ENCODE results near the gene GPR39.

GPR39 gene

DNA sequence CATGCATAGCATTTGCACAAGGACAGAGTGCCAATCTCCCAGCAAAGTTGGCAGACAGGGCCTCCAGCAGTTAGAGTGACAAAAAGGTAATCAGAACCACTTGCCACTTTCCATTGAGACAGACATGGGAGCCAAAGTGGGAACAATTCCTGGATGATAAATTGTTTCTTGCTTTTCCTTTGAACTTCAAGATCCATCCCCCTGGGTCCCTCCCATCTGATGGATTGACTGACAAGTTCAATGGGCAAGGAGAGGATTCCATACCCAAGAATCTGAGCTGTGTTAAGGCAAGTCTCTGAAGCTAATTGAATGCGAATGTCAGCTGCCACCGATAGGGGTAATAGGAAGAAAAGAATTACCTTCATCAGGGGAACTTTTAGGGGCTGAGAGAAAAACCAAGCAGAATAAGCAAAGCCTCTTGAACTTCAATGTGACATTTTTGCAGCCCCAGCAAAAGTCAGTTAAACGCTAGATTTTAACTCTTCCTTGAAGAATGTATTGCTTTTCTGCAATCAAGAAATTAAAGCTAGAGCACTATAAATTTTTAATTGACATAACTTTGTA, 156.9 kb downstream of the GPR39 start:
- no peak for DNase-seq

DNA sequence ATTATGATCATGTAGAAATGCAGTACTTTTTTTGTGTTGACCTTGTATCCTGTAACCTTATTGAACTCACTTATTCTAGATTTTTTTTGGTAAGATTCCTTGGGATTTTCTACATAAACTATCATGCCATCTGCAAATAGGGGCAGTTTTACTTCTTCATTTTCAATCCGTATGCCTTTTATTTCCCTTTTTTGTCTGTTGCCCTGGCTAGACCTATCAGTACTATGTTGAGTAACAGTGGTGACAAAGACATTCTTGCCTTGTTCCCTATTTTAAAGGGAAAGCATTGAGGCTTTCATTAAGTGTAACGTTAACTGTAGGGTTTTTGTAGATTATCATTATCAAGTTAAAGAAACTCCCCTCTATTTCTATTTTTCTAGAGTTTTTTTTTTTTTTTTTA, 161.1 kb downstream of the GPR39 start:
- no peak for DNase-seq

DNA sequence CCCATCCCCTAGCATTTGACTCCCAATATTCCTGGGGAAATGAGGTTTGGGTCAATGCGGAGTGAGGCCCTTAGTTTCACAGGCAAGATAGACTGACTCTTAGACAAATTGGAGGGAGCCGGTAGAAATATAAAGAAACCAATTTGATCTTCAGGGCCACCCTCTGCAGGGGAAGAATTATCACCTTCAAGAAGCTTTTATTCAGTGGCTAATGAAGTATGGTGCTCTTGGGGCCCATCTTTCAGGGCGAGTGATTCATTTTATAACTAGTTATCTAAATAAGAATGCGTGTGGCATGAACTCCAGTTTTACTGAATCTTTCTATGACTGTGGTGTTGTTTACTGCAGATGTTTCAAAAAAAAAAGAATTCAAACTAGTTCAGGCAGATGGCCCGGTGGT, 165.0 kb downstream of the GPR39 start:
- no peak for DNase-seq

DNA sequence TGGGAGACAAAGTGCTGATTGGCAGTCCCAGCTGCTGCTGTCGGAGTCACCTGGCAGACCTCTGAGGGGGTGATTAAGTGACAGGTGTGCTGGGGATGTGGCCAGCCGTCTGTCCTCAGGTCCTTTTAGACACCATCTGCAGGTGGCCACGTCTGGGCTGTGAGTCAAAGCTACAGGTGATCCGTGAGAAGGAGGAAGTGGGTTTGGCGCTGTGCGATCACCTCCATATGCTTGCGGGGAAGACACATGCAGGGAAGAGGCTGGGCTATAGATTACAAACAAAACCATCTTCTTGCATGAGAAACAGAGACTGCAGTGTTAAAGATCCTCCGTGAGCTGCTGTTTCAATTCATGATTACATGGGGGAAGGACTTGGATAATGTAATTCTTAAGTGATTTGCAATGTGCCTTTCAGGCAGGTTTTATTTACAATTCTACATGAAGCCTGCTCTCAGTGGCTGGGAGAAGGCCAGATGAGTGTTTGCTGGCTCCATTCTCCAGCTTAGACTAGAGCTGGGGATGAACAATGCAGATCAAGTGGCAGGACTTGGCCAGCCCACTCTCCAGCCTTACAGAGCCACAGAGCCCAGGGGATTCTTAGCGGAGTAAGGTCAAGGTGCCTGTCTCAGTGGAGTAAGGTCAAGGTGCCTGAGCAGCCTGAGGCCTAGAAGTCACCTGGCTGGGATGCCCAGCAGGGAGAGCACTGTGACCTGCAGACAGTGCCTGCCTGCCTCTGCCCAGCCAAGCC, 165.6 kb downstream of the GPR39 start:
- DNase-seq, result peak; percentile 54

DNA sequence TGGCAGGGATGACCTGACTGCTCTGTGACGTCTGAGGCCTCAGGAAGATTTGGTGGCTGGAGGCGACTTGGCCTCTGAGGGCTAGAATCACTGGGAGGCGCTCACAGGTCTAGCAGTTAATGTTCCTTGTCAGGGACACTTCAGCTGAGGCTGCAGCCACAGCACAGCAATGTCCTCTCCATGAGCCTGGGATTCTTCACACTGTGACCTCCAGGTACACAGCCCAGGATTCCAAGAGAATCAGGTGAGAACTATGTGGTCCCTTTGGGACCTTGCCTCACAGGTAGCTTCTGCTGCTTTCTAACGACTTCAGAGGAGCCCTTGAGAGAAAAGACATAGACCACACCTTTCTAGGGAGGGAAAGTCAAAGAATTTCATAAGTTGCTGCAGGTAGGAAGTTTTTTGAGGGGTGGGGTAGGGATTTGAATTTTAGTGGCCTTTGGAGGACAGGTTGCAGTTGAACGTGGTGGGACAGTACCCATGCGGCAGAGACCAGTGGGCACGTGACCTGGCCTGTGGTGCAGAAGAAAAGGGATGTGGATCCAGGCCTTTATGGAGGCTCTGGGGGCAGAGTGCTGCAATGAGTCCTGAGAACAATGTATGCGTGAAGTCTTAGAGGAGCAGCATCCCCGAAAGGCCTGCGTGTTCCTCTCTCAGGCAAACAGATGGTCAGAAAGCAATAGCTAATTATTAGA, 167.2 kb downstream of the GPR39 start:
- no peak for DNase-seq

DNA sequence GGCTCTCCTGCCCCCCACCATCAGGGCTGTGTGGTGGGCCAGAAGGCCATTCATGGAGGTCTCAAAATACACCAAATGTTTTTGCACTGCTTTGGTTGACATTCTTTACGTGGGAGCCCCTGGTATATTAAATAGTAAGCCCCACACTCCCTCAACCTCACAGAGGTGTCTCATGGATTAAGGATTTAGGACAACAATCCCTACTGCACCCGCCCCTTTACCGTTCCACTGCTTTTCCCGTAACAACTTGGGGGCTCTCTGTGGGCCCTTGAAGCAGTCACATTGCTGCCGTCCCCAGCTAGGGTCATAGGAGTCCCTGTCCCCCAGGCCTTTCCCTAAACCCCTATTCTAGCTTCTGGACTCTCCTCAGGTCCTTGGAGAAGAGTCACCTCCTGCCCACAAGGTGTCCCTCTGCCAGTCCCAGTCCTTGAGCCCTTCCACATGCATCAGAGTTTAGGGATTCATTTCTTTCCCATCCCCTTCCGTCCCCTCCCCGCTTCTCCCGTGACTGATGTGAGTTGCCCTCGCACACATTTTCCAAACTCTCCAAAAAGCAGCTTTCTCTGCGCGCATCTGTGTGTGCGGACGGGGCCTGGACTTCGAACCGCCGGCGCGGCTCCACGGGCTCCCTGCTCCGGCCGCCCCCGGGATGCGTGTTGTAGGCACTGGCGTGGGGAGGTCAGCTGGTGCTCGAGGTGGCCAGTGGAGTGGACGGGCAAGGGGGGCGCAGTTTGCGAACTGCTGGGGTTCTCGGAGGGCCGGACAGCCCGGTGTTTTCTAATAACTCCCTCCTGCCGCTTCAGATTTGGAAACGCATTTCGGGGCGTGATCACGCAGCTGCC, 168.6 kb downstream of the GPR39 start:
- no peak for DNase-seq

DNA sequence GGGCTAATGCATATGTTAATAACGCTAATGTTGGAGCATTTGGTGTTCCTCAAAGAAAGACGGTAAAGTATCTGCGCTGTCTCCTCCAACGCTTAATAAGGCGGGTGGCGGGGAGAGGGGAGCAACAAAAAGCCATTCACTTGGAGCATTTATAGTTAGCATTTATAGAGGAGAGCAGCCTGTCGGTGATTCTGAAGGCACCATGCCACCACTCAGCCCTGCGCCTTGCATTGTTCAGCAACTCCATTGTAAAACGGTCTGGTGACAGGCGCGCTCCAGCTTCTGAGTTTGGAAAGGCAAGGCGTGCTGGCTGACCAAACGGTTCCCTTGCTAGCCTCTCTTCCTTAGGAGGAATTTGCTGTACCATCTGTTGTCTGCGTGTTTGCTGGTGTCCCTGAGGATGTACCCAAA, 169.5 kb downstream of the GPR39 start:
- no peak for DNase-seq

DNA sequence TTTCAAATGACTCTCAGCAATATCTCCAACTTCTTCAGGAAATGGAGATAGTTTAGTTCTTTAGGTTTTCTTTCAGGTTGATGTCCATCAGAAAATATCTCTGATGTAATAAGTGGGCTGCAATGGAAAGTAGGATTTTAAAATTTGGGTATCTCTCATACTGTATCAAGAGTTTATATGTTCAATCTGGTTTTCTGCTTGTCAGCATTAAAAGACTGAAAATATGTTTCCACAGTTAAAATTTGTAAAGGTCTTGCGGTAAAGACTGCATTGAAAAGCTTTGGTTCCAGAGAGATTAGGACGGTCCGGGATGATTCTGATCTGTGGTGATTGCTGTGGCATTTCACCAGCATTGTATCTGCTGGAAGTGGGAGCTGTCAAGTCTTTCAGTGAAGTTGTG, 170.2 kb downstream of the GPR39 start:
- no peak for DNase-seq

DNA sequence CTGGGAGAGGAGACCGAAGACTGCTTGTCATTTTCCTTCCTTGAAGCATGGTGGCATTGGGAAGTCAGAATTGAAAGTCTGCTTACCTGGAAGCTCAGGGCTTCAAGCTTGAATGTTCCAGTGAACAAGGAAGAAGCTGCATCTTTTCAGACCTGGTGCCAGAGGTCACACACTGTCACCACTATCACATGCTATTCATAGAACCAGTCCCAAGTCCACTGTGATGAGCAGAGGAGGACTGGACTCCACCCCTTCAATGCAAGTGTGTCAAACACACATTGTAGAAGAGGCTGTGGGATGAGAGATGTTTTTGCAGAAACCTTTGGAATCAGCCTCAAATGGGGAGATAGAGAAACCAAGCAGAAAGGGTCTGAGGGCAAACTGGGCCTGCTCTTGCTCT, 172.0 kb downstream of the GPR39 start:
- DNase-seq, result no peak

DNA sequence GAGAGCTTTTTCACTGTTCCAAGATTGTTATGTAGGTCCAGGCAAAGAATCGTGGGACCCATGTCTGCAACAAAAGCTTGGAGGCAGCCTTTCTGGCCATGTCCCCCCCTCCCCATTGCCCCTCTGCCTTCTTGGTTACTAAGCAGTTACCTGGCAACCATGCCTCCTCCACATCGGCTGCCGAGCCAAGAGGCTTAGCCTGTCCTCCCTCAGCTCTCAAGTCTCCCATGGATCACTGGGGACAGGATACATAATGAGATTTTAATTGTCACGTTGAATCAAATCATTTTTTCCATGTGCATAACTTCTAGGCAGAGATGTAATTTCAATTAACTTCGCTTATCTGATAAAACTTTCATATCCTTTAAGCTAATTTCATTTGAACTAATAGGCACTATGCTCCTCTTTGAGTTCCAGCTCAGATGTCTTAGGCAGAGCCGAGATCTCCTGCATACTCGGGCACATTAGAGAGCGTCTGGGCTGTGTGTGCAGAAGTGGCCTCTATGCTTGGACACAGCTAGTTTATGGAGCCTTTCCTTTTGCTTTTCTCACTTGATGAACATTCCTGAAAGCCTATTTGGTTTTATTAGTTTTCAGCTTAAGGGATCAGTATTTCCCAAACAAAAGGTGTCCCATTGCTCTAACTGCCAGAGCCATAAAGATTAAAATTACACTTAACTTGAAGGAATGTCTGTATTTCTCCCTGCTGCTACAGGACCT, 172.7 kb downstream of the GPR39 start:
- DNase-seq, result no peak

DNA sequence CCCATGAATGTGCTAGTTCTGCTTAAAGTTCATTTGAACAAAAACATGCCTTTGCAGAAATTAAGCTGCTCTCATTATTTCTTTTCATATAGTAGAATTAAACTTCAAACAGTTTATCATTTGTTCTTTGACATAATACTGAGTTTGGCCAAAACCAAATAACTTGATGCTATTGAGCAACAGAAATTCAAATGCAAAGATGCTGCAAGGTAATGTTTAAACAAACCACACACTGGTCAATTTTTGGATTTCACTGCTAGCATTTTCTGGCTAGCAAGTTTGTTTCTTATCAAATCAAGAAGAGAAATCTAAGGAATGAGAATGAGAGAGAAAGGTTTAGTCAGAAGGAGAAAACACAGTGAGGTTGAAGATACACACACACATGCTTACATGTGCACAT, 173.4 kb downstream of the GPR39 start:
- no peak for DNase-seq

DNA sequence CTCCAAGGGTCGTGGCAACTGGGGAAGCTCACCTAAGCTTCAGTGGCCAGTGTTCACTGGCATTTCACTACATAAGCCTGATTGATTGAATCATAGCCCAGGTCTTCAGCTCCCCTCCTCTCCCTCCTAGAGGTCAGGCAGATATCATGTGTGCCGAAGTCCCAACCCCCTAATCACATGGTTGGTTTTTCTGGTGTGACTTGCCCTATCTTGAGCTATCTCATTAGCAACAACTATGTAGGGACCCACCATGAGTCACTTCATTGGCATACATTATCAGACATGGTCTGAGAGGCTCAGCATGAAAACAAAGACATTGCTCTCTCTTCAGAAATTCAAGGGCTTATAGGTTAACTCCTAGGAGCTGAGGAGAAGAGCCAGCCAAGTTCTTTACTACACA, 176.6 kb downstream of the GPR39 start:
- no peak for DNase-seq

DNA sequence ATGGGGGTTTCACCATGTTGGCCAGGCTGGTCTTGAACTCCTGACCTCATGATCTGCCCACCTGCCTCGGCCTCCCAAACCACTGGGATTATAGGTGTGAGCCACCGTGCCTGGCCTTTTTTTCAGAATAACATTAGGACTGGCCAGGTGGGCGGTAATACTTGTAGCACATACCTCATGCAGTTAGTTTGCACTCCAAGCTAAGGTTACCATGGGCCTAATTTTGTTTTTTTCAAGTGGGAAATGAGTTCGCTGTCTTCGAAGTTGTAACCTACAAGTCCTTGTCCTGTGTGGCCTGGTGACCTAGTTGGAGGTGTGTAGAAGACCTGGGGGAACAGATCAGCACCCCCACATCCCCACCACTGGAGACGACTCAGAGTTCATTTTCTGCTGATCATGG, 178.6 kb downstream of the GPR39 start:
- DNase-seq, result no peak

DNA sequence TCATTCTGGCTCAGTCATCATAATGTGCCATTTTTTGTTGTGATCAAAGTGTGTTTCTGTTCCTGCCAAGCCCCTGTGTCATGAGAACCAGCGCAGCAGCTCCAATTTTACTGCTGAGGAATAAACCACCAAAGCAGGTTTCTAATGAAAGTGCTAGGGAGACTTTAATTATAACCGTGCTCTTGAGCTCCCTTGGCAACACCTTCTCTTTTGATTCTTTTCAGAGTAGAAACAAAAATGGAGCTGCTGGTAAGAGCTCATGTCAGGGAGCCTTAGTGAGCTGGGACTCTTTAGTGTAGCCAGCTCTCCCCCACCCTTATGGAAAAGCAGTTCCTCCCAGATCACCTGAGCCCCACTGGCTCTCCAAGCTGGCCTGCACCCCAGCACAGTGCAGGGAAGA, 179.1 kb downstream of the GPR39 start:
- no peak for DNase-seq

DNA sequence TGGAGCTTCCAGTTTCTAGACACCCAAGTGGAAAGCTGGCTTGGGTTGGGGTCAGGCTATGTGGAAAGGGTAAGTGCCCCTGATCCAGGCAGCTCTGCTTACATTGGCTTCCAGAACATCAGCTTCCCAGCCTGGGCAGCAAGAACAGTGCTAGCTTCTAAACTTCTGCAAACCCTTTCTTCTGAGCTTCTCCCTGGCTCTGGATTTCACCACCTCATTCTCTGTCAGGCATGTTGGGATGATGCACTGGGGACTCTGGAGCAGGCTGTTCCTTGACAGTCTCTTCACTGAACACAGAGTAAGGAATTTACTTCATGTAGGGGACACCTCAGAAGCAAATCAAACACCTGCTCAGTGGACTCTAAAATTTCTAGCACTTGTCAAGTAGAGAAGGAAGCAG, 180.6 kb downstream of the GPR39 start:
- no peak for DNase-seq

DNA sequence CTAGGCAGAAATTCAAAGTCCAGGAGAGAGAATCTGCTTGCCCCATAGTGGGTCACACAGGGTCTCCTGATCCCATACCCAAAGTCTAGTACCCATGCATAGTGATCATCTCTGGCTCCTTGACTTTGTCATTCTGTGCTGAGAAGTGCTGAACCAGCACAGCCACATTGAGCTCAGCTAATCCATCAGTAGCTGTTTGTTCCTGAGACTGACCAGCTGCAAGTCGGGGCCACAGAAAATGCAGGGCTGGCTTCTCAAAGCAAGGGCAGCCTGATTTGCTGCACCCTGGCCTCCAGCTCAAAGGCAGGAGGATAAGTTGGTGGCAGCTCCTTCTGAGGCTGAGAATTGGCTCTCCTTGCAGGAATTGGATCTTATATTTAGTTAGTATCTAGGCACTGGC, 181.2 kb downstream of the GPR39 start:
- no peak for DNase-seq

DNA sequence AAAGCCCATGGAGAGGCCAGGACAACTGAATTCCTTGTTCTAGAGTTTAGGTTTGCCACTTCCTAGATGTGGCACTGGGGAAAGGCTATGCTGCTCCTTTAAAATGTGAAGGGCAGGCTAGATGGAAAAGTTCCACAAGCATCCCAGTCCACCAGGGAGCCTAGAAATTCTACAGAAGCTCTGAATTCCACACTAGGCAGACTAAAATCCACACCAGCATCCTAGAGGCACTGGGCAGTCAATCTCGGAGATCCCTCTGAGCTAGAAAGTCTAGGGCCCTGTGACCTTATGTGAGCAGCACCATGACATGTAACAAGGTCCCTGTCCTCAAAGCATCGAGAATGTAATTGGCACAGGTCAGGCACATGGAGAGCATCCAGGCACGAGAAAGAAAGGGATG, 181.9 kb downstream of the GPR39 start:
- DNase-seq, result no peak

DNA sequence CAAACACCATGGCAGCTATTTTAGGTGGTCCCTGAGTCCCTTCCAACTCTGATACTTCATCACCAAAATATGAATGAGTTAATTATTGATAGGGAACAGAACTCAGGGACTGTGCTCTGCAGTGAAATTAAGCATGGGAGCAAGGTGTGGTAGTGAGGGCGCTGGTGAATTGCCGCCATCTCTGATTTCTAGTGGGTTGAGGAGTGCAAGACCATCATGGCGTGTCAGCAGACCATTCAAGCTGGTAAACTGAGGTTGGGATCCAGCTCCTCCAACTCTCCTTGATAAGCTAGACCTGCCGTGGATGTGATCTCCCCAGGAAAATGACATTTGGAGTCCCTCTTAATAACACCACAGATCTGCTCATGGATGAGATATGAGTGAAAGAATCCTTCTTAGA, 183.0 kb downstream of the GPR39 start:
- no peak for DNase-seq

DNA sequence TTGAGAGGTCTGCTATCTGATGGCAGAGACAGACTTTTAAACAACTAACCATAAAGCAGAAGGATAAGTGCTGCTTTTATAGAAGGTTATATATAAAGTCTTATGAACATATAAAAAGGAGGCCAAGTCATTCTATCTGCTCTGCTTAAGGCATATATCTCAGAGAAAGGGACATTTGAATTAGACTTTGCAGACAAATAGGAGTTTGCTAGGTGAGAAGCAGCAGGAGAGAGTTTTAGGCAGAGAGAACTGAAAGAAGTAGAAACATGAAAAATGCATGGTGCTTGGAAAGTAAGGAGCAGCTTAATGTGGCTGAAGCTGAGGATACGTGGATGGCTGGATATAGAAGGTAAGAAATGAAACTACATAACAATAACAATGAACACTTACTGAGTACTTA, 188.0 kb downstream of the GPR39 start:
- DNase-seq, result no peak

DNA sequence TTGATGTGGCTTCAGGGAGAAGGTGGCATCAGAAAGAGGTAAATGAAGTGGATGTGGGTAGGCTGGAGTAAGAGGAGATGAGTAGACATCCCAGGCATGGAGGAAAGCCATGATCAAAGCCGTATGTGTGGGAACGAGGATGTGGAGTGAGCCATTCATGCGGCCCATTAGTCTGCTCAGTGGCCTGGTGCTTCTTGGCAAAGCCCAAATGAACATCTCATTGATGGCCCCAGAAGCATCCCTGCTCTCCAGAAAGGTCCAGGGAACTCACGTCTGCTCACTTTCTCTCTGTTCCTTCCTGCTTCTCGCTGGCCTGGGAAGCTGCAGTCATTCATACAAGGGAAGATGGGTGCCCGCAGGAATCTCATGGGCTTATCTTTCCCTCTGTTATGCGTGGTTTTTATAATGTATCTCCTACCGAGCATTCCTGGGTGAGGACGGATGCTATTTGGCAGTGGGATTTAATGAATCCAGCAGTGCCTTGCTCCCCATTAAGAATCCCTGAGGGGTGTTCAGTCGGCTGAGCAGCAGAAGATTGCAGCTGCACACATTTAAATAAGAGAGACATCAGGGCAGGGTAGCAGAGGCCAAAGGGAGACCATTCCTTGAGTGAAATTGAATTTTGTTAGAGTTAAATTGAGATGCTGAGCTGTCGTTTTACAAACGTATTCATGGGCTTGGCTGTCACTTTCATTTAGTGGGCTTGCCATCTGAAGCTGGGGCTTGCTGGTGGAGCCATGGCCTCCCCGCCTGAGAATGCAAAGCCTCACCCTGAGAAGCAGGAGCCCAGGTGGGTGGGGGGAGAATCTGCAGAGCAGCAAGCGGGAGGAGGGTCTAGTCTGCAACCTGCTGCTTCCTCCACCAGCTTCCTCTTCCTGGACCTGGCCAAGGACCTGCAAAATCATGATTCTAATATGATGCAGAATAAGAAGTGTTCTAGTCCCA, 188.9 kb downstream of the GPR39 start:
- DNase-seq, result no peak

DNA sequence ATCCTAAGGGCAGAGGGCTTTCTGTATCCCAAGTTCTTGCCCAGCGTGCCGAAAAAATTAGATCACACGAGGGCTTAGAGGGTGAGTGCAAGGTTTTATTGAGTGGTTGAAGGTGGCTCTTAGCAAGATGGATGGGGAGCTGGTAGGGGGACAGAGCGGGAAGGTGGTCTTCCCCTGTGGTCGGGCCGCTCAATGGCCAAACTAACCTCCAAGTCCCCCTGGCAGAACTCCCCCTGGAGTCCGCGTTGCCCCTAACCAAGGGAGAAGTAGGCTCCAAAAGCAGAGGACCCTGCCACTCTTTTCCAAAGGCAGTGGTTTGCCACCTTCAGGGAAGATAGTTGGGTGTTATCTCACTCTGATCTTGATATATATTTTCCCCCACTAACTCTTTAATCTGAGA, 190.0 kb downstream of the GPR39 start:
- DNase-seq, result no peak
